H1 (cell line): ENCODE results near the gene WDR31. TPM values are rescaled to one million over a fixed set of nuclear protein-coding genes. Genes with fewer than 3 reads are reported as not detected.
"Not testable (repeated sequence)": the region's sequence is repeated elsewhere in the genome, so short reads cannot be mapped to it uniquely, and the experiment has no call there.

Experiments used
- CTCF ChIA-PET: fragments of 300-600 bp; sonication (Branson Sonifier 250); formaldehyde crosslinking; loops from one replicate; lab custom pipeline; 2021; ENCODE audit not compliant: partially characterized antibody; lab: Charles Lee
- POLR2A ChIA-PET: fragments of 300-600 bp; sonication (Branson Sonifier 250); formaldehyde crosslinking; loops from one replicate; lab custom pipeline; 2021; ENCODE audit warnings: inconsistent platforms; ENCODE audit not compliant: partially characterized antibody; lab: Charles Lee
- DNase-seq, 2 experiments: peaks; one replicate each; pipeline versions ENCODE4 v3.0.0 to v3.0.0-alpha.2; 2010 to 2022; ENCODE audit warnings: low spot score in 2 of 2, low read depth in 1 of 2, mixed read lengths in 1 of 2
- FAIRE-seq: peaks from 2 replicates; lab custom pipeline; 2011; peaks lifted over from hg19 to GRCh38; lab: Jason Lieb, UNC
- H2AFZ ChIP-seq: 2 replicates; pipeline ENCODE4 v1.8.1; 2012; ENCODE audit warnings: low read length, inconsistent platforms
- H2AK5ac ChIP-seq: 2 replicates; pipeline ENCODE4 v1.6.1; 2013; ENCODE audit warnings: low read depth, low read length
- H2BK120ac ChIP-seq: replicated peaks from 2 replicates; pipeline ENCODE3; 2013; ENCODE audit warnings: low read depth, low read length, inconsistent platforms
- H2BK12ac ChIP-seq: 2 replicates; pipeline ENCODE4 v1.6.1; 2013; ENCODE audit warnings: low read depth, low read length
- H2BK15ac ChIP-seq: 2 replicates; pipeline ENCODE4 v1.6.1; 2013; ENCODE audit warnings: low read length
- H2BK20ac ChIP-seq: 2 replicates; pipeline ENCODE4 v1.6.1; 2013; ENCODE audit warnings: low read length
- H2BK5ac ChIP-seq: 2 replicates; pipeline ENCODE4 v1.6.1; 2013; ENCODE audit warnings: low read depth, low read length
- H3K14ac ChIP-seq: 2 replicates; pipeline ENCODE4 v1.6.1; 2013; ENCODE audit warnings: inconsistent platforms; ENCODE audit not compliant: insufficient read length
- H3K18ac ChIP-seq: 2 replicates; pipeline ENCODE4 v1.6.1; 2013; ENCODE audit warnings: low read length; ENCODE audit errors: extremely low read depth
- H3K23ac ChIP-seq: 2 replicates; pipeline ENCODE4 v1.6.1; 2013; ENCODE audit warnings: inconsistent platforms; ENCODE audit not compliant: insufficient read length
- H3K23me2 ChIP-seq: 2 replicates; pipeline ENCODE4 v1.6.1; 2013; ENCODE audit warnings: low read depth, low read length
- H3K27ac ChIP-seq: 2 replicates; pipeline ENCODE4 v1.6.1; 2011; ENCODE audit warnings: low read depth, low read length, inconsistent platforms
- H3K27me3 ChIP-seq, 4 experiments: replicated peaks in 1 of 4; 1 replicate in 1 of 4; 2 replicates in 3 of 4; pipeline versions ENCODE4 v1.6.1 to v1.8.1; 2011 to 2013; ENCODE audit warnings: low read length in 3 of 4, mild to moderate bottlenecking in 3 of 4, inconsistent platforms in 2 of 4, mixed read lengths in 2 of 4, moderate library complexity in 1 of 4; ENCODE audit not compliant: control insufficient read depth in 3 of 4, insufficient read depth in 3 of 4; ENCODE audit errors: extremely low read depth in 1 of 4
- H3K36me3 ChIP-seq, 4 experiments: 2 replicates each; pipeline versions ENCODE4 v1.6.1 to v1.8.1; 2011 to 2013; ENCODE audit warnings: mild to moderate bottlenecking in 4 of 4, low read length in 3 of 4, moderate library complexity in 2 of 4, control low read depth in 1 of 4, inconsistent platforms in 1 of 4; ENCODE audit not compliant: insufficient read depth in 4 of 4, control insufficient read depth in 2 of 4
- H3K4ac ChIP-seq: replicated peaks from 2 replicates; pipeline ENCODE3; 2013; ENCODE audit warnings: low read length, low read depth, mixed read lengths, inconsistent platforms; ENCODE audit not compliant: insufficient read length
- H3K4me1 ChIP-seq, 4 experiments: replicated peaks in 1 of 4; 1 replicate in 1 of 4; 2 replicates in 3 of 4; pipeline versions ENCODE4 v1.6.1 to v1.8.1; 2011 to 2013; ENCODE audit warnings: low read length in 3 of 4, inconsistent platforms in 2 of 4, mixed read lengths in 1 of 4; ENCODE audit not compliant: insufficient read depth in 4 of 4, control insufficient read depth in 3 of 4
- H3K4me2 ChIP-seq, 2 experiments: 2 replicates each; pipeline versions ENCODE4 v1.6.1 to v1.8.1; 2011 to 2013; ENCODE audit warnings: low read depth in 2 of 2, low read length in 2 of 2, control low read depth in 1 of 2, inconsistent platforms in 1 of 2, mild to moderate bottlenecking in 1 of 2; ENCODE audit not compliant: insufficient read depth in 1 of 2
- H3K4me3 ChIP-seq, 4 experiments: fragments of 200-600, 300-600 bp in 1 of 4; sonication (generic), shearing (Covaris generic), sonication (Bioruptor Twin) in 1 of 4; 2 replicates each; pipeline versions ENCODE4 v1.5.1 to v1.8.1; 2011 to 2016; ENCODE audit warnings: low read length in 4 of 4, low read depth in 3 of 4, control low read depth in 2 of 4, inconsistent platforms in 2 of 4, mild to moderate bottlenecking in 2 of 4, mixed read lengths in 1 of 4, moderate library complexity in 1 of 4; ENCODE audit not compliant: insufficient read depth in 2 of 4; ENCODE audit errors: extremely low read depth in 1 of 4
- H3K56ac ChIP-seq: replicated peaks from 2 replicates; pipeline ENCODE3; 2013; ENCODE audit warnings: low read depth, mild to moderate bottlenecking, mixed read lengths, low read length, inconsistent platforms; ENCODE audit not compliant: insufficient read length
- H3K79me1 ChIP-seq: 2 replicates; pipeline ENCODE4 v1.6.1; 2013; ENCODE audit warnings: low read depth, low read length, control low read depth
- H3K79me2 ChIP-seq, 2 experiments: 2 replicates each; pipeline versions ENCODE4 v1.6.1 to v1.8.1; 2012 to 2013; ENCODE audit warnings: low read length in 2 of 2, mild to moderate bottlenecking in 2 of 2, inconsistent platforms in 1 of 2; ENCODE audit not compliant: insufficient read depth in 2 of 2, control insufficient read depth in 1 of 2
- H3K9ac ChIP-seq, 4 experiments: replicated peaks in 1 of 4; 1 replicate in 1 of 4; 2 replicates in 3 of 4; pipeline versions ENCODE4 v1.6.1 to v1.8.1; 2011 to 2013; ENCODE audit warnings: low read depth in 3 of 4, low read length in 3 of 4, control low read depth in 2 of 4, mild to moderate bottlenecking in 2 of 4, moderate library complexity in 2 of 4, inconsistent platforms in 1 of 4; ENCODE audit errors: extremely low read depth in 1 of 4
- H3K9me3 ChIP-seq, 2 experiments: 2 replicates each; pipeline versions ENCODE4 v1.6.1 to v1.8.1; 2012 to 2013; ENCODE audit warnings: mild to moderate bottlenecking in 2 of 2, moderate library complexity in 2 of 2, control low read depth in 1 of 2, inconsistent platforms in 1 of 2, low read depth in 1 of 2, low read length in 1 of 2, mixed read lengths in 1 of 2; ENCODE audit not compliant: insufficient read depth in 2 of 2
- H4K20me1 ChIP-seq, 2 experiments: replicated peaks in 1 of 2; 2 replicates each; pipeline versions ENCODE3 to v1.8.1; 2011 to 2013; ENCODE audit warnings: inconsistent platforms in 2 of 2, low read length in 2 of 2, mild to moderate bottlenecking in 1 of 2; ENCODE audit not compliant: insufficient read depth in 2 of 2, control insufficient read depth in 1 of 2
- H4K5ac ChIP-seq: 2 replicates; pipeline ENCODE4 v1.6.1; 2013; ENCODE audit warnings: low read length, low read depth, mixed read lengths, inconsistent platforms; ENCODE audit not compliant: insufficient read length
- H4K8ac ChIP-seq: 2 replicates; pipeline ENCODE4 v1.8.0; 2013; ENCODE audit warnings: mild to moderate bottlenecking, moderate library complexity, low read length, inconsistent platforms; ENCODE audit not compliant: insufficient read depth; ENCODE audit errors: extremely low read depth
- H4K91ac ChIP-seq: replicated peaks from 2 replicates; pipeline ENCODE3; 2013; ENCODE audit warnings: low read length, mixed read lengths, inconsistent platforms; ENCODE audit not compliant: insufficient read length
- WGBS, 2 experiments: shearing (Covaris generic) in 1 of 2; methylation state at CpG; one replicate each; pipeline versions ENCODE4 v1.1.6 to v1.1.7; 2013 to 2015; ENCODE audit warnings: low lambda C conversion rate in 2 of 2, mixed read lengths in 2 of 2, inconsistent platforms in 1 of 2, low coverage in 1 of 2, missing lambda C conversion rate in 1 of 2; ENCODE audit not compliant: insufficient replicate concordance in 2 of 2, insufficient coverage in 1 of 2, insufficient read length in 1 of 2; ENCODE audit errors: extremely low coverage in 1 of 2, missing lambda C conversion rate in 1 of 2; 5-methylcytosine and 5-hydroxymethylcytosine counted together
- polyA plus RNA-seq, 7 experiments: library from polyadenylated mRNA; depleted of rRNA in 3 of 7; stranded (reverse) in 5 of 7; unstranded in 2 of 7; fragments of >200 nt in 5 of 7; fragments of 200-250 nt in 2 of 7; gene quantifications; 1 replicate in 5 of 7; 2 replicates in 1 of 7; 4 replicates in 1 of 7; pipeline versions ENCODE4 v1.2.1 to v1.2.3, GENCODE V29; 2011 to 2013; ENCODE audit warnings: missing spikeins in 2 of 7, mixed read lengths in 2 of 7
- total RNA-seq: library from RNA; stranded (reverse); fragmentation: NEBNext Ultra II Directional; extraction: Animal tissue kit (Norgen Biotek cat#: 25700); gene quantifications from 2 replicates; pipeline ENCODE4 v1.2.1, GENCODE V29; 2021

WDR31 gene
- total and polyA plus RNA-seq, 2 of the 8 experiments (the other 6 are each of a cell fraction or from before 2014, with no cell fraction given) = 0.27 to 0.28 TPM

- H3K14ac ChIP-seq, H3K23ac ChIP-seq, H2AFZ ChIP-seq, CTCF ChIA-PET, H2BK20ac ChIP-seq, H2BK15ac ChIP-seq, H3K79me1 ChIP-seq, H2BK120ac ChIP-seq, H4K5ac ChIP-seq, H3K27ac ChIP-seq, H3K56ac ChIP-seq, H3K4me1 ChIP-seq, H3K4ac ChIP-seq, H4K20me1 ChIP-seq, DNase-seq, H3K36me3 ChIP-seq, H3K4me2 ChIP-seq, H3K18ac ChIP-seq, H2AK5ac ChIP-seq, H3K23me2 ChIP-seq, H3K9ac ChIP-seq, H2BK5ac ChIP-seq, H2BK12ac ChIP-seq, H4K91ac ChIP-seq, H3K9me3 ChIP-seq, H3K4me3 ChIP-seq, H3K27me3 ChIP-seq, H4K8ac ChIP-seq, FAIRE-seq, H3K79me2 ChIP-seq: not testable (repeated sequence)
- 90% methylated on average over 6 of the region's 7 CpGs; no CpG with 5 or more reads in 1 of the 2 experiments for WGBS, 2 experiments
- POLR2A ChIA-PET = interaction anchor here (1.6 kb wide), 1 partner anchor 29 kb away, joined by 3 read pairs; the partner anchor contains the start of genes C9orf43 and POLE3
These were observed 41.4 kb upstream of the WDR31 start for GRCh38 chr9:113381441-113381840.
